ENCODE data around the gene PLXNB1. TPM values are rescaled to one million over a fixed set of nuclear protein-coding genes. Genes with fewer than 3 reads are reported as not detected.
"Not testable (repeated sequence)": the region's sequence is repeated elsewhere in the genome, so short reads cannot be mapped to it uniquely, and the experiment has no call there.

PLXNB1 gene
- total and polyA plus RNA-seq, 10 of the 15 experiments (the other 5 are each of a cell fraction or from before 2014, with no cell fraction given) = 0.18 to 15.1 (median 5.3) TPM

DNA sequence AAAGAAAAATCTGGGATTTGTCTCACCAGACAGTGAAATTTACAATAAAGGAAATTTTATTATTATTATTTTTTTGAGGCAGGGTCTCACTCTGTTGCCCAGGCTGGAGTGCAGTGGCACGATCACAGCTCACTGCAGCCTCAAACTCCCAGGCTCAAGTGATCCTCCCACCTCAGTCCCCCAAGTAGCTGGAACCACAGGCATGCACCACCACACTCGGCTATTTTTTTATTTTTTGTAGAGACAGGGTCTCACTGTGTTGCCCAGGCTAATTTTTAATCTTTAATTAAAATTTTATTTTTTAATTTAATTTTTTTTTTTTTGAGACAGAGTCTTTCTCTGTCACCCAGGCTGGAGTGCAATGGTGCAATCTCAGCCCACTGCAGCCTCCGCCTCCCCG lies 44.1 kb upstream of the PLXNB1 start:
- FAIRE-seq; DNase-seq (ENCODE audit: low read depth, low spot score); in situ Hi-C loops (cut with MboI); H2AFZ ChIP-seq (ENCODE audit: control insufficient read depth, low read depth, low read length); H3K27me3 ChIP-seq (replicated peaks in 1 of 2; ENCODE audit: control insufficient read depth in 2 of 2, insufficient read depth in 2 of 2, low read length in 1 of 2); H4K20me1 ChIP-seq (ENCODE audit: control insufficient read depth, insufficient read depth); H3K9ac ChIP-seq (ENCODE audit: control insufficient read depth, insufficient read depth, low read length); H3K4me2 ChIP-seq (ENCODE audit: control insufficient read depth, insufficient read depth); intact Hi-C loops (cut with micrococcal nuclease; ENCODE audit: unreplicated experiment); H3K36me3 ChIP-seq (ENCODE audit: control insufficient read depth in 2 of 2, insufficient read depth in 2 of 2, low read length in 1 of 2); H3K4me3 ChIP-seq; H3K27ac ChIP-seq (ENCODE audit: control insufficient read depth, insufficient read depth); BruUV-seq (replicated peaks); H3K9me3 ChIP-seq (replicated peaks; ENCODE audit: control insufficient read depth, insufficient read depth, low read length); ATAC-seq: not testable (repeated sequence)
- ChIA-PET POLR2A (interaction anchor here (0.6 to 10.0 kb wide), 11 partner anchors 11 to 996 kb away, joined by 3 to 91 read pairs (median 6); partner anchors contain the start of genes ATRIP, CCDC51, PFKFB4 and TMA7), CTCF (interaction anchor here (0.9 to 3.1 kb wide), 13 partner anchors 12 to 161 kb away, joined by 3 to 37 read pairs (median 5); partner anchors contain the start of genes SHISA5 and SLC26A6), RAD21 (ENCODE audit: unreplicated experiment) (interaction anchor here (1.0 to 2.4 kb wide), 8 partner anchors 31 to 82 kb away, joined by 4 to 23 read pairs (median 10); partner anchors contain the start of genes CCDC51, PFKFB4 and TMA7), SMC1A (ENCODE audit: uncharacterized antibody, unreplicated experiment) (interaction anchor here (0.8 to 3.4 kb wide), 10 partner anchors 9 to 79 kb away, joined by 3 to 16 read pairs (median 5); no protein-coding TSS in a partner anchor)
- Histone ChIP-seq H3K79me2 (ENCODE audit: control insufficient read depth, insufficient read depth, low read length) (peaks cover 33% of the 10 kb centered on the region), H3K4me1 (ENCODE audit: control insufficient read depth, insufficient read depth, low read length) (peaks cover 30% of the 10 kb centered on the region)
- WGBS (ENCODE audit: insufficient coverage, insufficient replicate concordance, low lambda C conversion rate, missing lambda C conversion rate) = 100% methylated on average over 4 of the region's 4 CpGs

DNA sequence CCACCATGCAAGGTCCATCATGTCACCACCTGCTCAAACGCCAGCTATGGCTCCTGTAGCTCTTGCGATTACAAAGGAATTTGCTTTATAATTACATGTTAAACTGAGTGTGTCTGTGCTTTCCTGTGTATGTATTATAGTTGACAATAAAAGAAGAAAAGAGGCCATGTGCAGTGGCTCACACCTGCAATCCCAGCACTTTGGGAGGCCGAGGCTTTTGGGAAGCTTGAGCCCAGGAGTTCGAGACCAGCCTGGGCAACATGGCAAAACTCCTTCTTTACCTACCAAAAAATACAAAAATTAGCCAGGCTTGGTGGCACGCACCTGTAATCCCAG lies 43.7 kb upstream of the PLXNB1 start:
- FAIRE-seq = no peak
- Histone ChIP-seq H3K4me2 (ENCODE audit: control insufficient read depth, insufficient read depth) (peak overlapping the region; percentile 97), H3K36me3 (ENCODE audit: control insufficient read depth in 2 of 2, insufficient read depth in 2 of 2, low read length in 1 of 2) (peaks cover 0 to 5% of the 10 kb centered on the region in 2 experiments; a peak in 2 of 4 replicates), H3K4me1 (ENCODE audit: control insufficient read depth, insufficient read depth, low read length) (peaks cover 29% of the 10 kb centered on the region), H3K79me2 (ENCODE audit: control insufficient read depth, insufficient read depth, low read length) (peaks cover 37% of the 10 kb centered on the region), H3K27me3 (replicated peaks in 1 of 2; ENCODE audit: control insufficient read depth in 2 of 2, insufficient read depth in 2 of 2, low read length in 1 of 2) (no peaks in the 10 kb centered on the region), H3K9ac (ENCODE audit: control insufficient read depth, insufficient read depth, low read length) (peak overlapping the region; percentile 99; the same call in 1 of the 2 replicates), H2AFZ (ENCODE audit: control insufficient read depth, low read depth, low read length) (peak overlapping the region; percentile 20; the same call in 1 of the 2 replicates), H3K9me3 (replicated peaks; ENCODE audit: control insufficient read depth, insufficient read depth, low read length) (no peaks in the 10 kb centered on the region), H3K4me3 (no peak overlapping the region), H3K27ac (ENCODE audit: control insufficient read depth, insufficient read depth) (peak overlapping the region; percentile 100), H4K20me1 (ENCODE audit: control insufficient read depth, insufficient read depth) (no peaks in the 10 kb centered on the region)
- SMC1A ChIA-PET (ENCODE audit: uncharacterized antibody, unreplicated experiment) = interaction anchor here (0.8 to 3.4 kb wide), 13 partner anchors 10 to 79 kb away, joined by 3 to 18 read pairs (median 5); partner anchors contain the start of genes CCDC51 and TMA7
- POLR2A ChIA-PET = interaction anchor here (0.5 to 10.0 kb wide), 16 partner anchors 10 to 997 kb away, joined by 3 to 91 read pairs (median 4); partner anchors contain the start of genes ATRIP, CCDC51, PFKFB4 and QRICH1
- no TSS peak for BruUV-seq (replicated peaks)
- in situ Hi-C loops (cut with MboI) (no loop called here), intact Hi-C loops (cut with micrococcal nuclease; ENCODE audit: unreplicated experiment) (no loop called here)
- CTCF ChIA-PET = interaction anchor here (0.9 to 3.1 kb wide), 17 partner anchors 9 to 162 kb away, joined by 3 to 37 read pairs (median 4); partner anchors contain the start of genes SHISA5 and SLC26A6
- no peak for DNase-seq (ENCODE audit: low read depth, low spot score)
- RAD21 ChIA-PET (ENCODE audit: unreplicated experiment) = interaction anchor here (1.0 to 2.4 kb wide), 12 partner anchors 27 to 83 kb away, joined by 3 to 23 read pairs (median 7); partner anchors contain the start of genes ATRIP, CCDC51, PFKFB4 and SHISA5
- ATAC-seq = no peak
- 66% methylated on average over 5 of the region's 5 CpGs for WGBS (ENCODE audit: insufficient coverage, insufficient replicate concordance, low lambda C conversion rate, missing lambda C conversion rate)
- TF ChIP-seq YBX1 (IDR thresholded peaks at IDR 0.05) (no peak), ATF7 (IDR thresholded peaks at IDR 0.05; ENCODE audit: low read depth) (no peak), SMARCA5 (IDR thresholded peaks at IDR 0.05) (no peak), MEF2B (IDR thresholded peaks at IDR 0.05; ENCODE audit: partially characterized antibody, poor library complexity, severe bottlenecking) (no peak), FOS (IDR thresholded peaks at IDR 0.05; ENCODE audit: borderline replicate concordance, extremely low read depth, insufficient read length) (no peak), POLR2AphosphoS2 (IDR thresholded peaks at IDR 0.05; ENCODE audit: low read depth, low read length) (no peak), NR2C1 (IDR thresholded peaks at IDR 0.05) (no peak), ZNF274 (IDR thresholded peaks at IDR 0.05; ENCODE audit: insufficient read depth, insufficient read length) (no peak), HCFC1 (IDR thresholded peaks at IDR 0.05; ENCODE audit: low read length) (no peak), ASH2L (IDR thresholded peaks at IDR 0.05; ENCODE audit: borderline replicate concordance, low read depth) (no peak), POU2F2 (IDR thresholded peaks at IDR 0.05; ENCODE audit: borderline replicate concordance, low read depth, low read length) (no peak), BCL11A (IDR thresholded peaks at IDR 0.05; ENCODE audit: low read depth, low read length) (no peak), JUND (IDR thresholded peaks at IDR 0.05; ENCODE audit: low read depth, low read length) (no peak), SIX5 (IDR thresholded peaks at IDR 0.05; ENCODE audit: low read depth, low read length, severe bottlenecking) (no peak)
- TF ChIP-seq, protein P1, sequence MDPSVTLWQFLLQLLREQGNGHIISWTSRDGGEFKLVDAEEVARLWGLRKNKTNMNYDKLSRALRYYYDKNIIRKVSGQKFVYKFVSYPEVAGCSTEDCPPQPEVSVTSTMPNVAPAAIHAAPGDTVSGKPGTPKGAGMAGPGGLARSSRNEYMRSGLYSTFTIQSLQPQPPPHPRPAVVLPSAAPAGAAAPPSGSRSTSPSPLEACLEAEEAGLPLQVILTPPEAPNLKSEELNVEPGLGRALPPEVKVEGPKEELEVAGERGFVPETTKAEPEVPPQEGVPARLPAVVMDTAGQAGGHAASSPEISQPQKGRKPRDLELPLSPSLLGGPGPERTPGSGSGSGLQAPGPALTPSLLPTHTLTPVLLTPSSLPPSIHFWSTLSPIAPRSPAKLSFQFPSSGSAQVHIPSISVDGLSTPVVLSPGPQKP (IDR thresholded peaks at IDR 0.05; ENCODE audit: low read depth, low read length) = no peak
- TF ChIP-seq, protein P2, sequence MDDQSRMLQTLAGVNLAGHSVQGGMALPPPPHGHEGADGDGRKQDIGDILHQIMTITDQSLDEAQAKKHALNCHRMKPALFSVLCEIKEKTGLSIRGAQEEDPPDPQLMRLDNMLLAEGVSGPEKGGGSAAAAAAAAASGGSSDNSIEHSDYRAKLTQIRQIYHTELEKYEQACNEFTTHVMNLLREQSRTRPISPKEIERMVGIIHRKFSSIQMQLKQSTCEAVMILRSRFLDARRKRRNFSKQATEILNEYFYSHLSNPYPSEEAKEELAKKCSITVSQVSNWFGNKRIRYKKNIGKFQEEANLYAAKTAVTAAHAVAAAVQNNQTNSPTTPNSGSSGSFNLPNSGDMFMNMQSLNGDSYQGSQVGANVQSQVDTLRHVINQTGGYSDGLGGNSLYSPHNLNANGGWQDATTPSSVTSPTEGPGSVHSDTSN (IDR thresholded peaks at IDR 0.05; ENCODE audit: insufficient replicate concordance, low read depth, low read length) = no peak
